Mammary epithelial cell (primary cell): ENCODE measurements around the gene SLC25A13.

Experiments
- EZH2 ChIP-seq: IDR thresholded peaks from 2 replicates; pipeline ENCODE4 v1.6.1; 2012; ENCODE audit warnings: low read length, inconsistent platforms, borderline replicate concordance
- TF ChIP-seq, protein P1 (sequence below), 2 donors: IDR thresholded peaks in 1 of 2; conservative IDR thresholded peaks in 1 of 2; 2 replicates each; pipeline ENCODE4 v1.5.1; 2011 to 2012; ENCODE audit warnings: inconsistent platforms in 2 of 2, low read length in 2 of 2, mild to moderate bottlenecking in 2 of 2, control low read depth in 1 of 2, low read depth in 1 of 2; ENCODE audit not compliant: insufficient read depth in 1 of 2; ENCODE audit errors: extremely low read depth in 1 of 2

DNA sequence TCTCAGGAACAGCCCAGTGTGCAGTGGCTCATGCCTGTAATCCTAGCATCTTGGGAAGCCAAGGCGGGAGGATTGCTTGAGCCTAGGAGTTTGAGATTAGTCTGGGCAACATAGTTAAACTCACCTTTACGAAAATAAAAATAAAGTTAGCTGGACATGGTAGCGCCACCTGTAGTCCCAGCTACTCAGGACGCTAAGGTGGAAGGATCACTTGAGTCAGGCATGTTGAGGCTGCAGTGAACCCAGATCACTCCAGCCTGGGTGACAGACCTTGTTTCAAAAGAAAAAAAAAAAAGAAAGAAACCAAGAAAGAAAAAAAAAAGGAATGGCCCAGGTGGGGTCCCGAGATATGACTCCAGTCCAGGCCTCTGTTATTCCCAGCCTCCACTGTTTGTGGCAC, 96.6 kb downstream of the SLC25A13 start:
- TF ChIP-seq, protein P1, sequence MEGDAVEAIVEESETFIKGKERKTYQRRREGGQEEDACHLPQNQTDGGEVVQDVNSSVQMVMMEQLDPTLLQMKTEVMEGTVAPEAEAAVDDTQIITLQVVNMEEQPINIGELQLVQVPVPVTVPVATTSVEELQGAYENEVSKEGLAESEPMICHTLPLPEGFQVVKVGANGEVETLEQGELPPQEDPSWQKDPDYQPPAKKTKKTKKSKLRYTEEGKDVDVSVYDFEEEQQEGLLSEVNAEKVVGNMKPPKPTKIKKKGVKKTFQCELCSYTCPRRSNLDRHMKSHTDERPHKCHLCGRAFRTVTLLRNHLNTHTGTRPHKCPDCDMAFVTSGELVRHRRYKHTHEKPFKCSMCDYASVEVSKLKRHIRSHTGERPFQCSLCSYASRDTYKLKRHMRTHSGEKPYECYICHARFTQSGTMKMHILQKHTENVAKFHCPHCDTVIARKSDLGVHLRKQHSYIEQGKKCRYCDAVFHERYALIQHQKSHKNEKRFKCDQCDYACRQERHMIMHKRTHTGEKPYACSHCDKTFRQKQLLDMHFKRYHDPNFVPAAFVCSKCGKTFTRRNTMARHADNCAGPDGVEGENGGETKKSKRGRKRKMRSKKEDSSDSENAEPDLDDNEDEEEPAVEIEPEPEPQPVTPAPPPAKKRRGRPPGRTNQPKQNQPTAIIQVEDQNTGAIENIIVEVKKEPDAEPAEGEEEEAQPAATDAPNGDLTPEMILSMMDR (conservative IDR thresholded peaks at IDR 0.05 in 1 of 2, IDR thresholded peaks at IDR 0.05 in 1 of 2; ENCODE audit: extremely low read depth in 1 of 2, insufficient read depth in 1 of 2, low read depth in 1 of 2, low read length in 2 of 2) = no peak
- no peak for TF ChIP-seq EZH2
